ENCODE measurements around the gene OTOF. TPM values are rescaled to one million over a fixed set of nuclear protein-coding genes. Genes with fewer than 3 reads are reported as not detected.

The OTOF gene
- total and polyA plus RNA-seq, 2 donors (not counting 3 experiments of a cell fraction or from before 2014, with no cell fraction given): 0.06 to 0.22 TPM

- dilution Hi-C loops (cut with MboI; ENCODE audit: extremely low pct_ligation_motif_present, low sequenced_read_pairs) (no loop called here), intact Hi-C loops (cut with micrococcal nuclease) (loop anchor here (5.0 kb wide), 1 partner anchor 224 kb away; the partner anchor contains the start of genes HADHA and HADHB)
- no peaks in the 10 kb centered on the region for H3K4me1 ChIP-seq (ENCODE audit: control insufficient read depth, extremely low read depth, insufficient read depth, low read length)
- POLR2A ChIA-PET: no interaction called here
- H3K27ac ChIP-seq (ENCODE audit: insufficient read depth, low read depth, low read length): no peak overlapping the region
- no peaks in the 10 kb centered on the region for H3K27me3 ChIP-seq (ENCODE audit: control insufficient read depth in 2 of 2, insufficient read depth in 2 of 2, low read length in 2 of 2)
- no peak overlapping the region for H3K9ac ChIP-seq (replicated peaks; ENCODE audit: extremely low read depth, insufficient read depth, low read length)
- no TSS peak for BruUV-seq (replicated peaks)
- no peak for DNase-seq (ENCODE audit: low read depth, low spot score)
- no peaks in the 10 kb centered on the region for H4K20me1 ChIP-seq (replicated peaks; ENCODE audit: control insufficient read depth, extremely low read depth, insufficient read depth, low read length)
- H2AFZ ChIP-seq (ENCODE audit: low read depth, low read length): no peak overlapping the region
- no peak for TF ChIP-seq EZH2 (IDR thresholded peaks at IDR 0.05; ENCODE audit: borderline replicate concordance, low read depth, low read length, severe bottlenecking)
- TF ChIP-seq, protein P1, sequence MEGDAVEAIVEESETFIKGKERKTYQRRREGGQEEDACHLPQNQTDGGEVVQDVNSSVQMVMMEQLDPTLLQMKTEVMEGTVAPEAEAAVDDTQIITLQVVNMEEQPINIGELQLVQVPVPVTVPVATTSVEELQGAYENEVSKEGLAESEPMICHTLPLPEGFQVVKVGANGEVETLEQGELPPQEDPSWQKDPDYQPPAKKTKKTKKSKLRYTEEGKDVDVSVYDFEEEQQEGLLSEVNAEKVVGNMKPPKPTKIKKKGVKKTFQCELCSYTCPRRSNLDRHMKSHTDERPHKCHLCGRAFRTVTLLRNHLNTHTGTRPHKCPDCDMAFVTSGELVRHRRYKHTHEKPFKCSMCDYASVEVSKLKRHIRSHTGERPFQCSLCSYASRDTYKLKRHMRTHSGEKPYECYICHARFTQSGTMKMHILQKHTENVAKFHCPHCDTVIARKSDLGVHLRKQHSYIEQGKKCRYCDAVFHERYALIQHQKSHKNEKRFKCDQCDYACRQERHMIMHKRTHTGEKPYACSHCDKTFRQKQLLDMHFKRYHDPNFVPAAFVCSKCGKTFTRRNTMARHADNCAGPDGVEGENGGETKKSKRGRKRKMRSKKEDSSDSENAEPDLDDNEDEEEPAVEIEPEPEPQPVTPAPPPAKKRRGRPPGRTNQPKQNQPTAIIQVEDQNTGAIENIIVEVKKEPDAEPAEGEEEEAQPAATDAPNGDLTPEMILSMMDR (IDR thresholded peaks at IDR 0.05; ENCODE audit: extremely low read depth in 1 of 2, insufficient read depth in 1 of 2, low read depth in 1 of 2, low read length in 2 of 2): no peak
- no peak for TF ChIP-seq GATA2 (IDR thresholded peaks at IDR 0.05; ENCODE audit: insufficient read depth, insufficient read length, low read depth, low read length)
- TF ChIP-seq POLR2AphosphoS5 (IDR thresholded peaks at IDR 0.05; ENCODE audit: insufficient read depth, low read depth, low read length): no peak
- no peak for TF ChIP-seq FOS (IDR thresholded peaks at IDR 0.05; ENCODE audit: borderline replicate concordance, insufficient read depth, low read length)
- TF ChIP-seq POLR2A (IDR thresholded peaks at IDR 0.05; ENCODE audit: low read depth, low read length): no peak
- no peaks in the 10 kb centered on the region for H3K9me1 ChIP-seq (replicated peaks; ENCODE audit: control insufficient read depth, extremely low read depth, insufficient read depth, low read length)
- no peaks in the 10 kb centered on the region for H3K79me2 ChIP-seq (ENCODE audit: control insufficient read depth, insufficient read depth, low read length)
- CTCF ChIA-PET: interaction anchor here (1.0 to 1.7 kb wide), 5 partner anchors 10 to 475 kb away, joined by 3 to 5 read pairs (median 4); partner anchors contain the start of gene OTOF
- no peaks in the 10 kb centered on the region for H3K9me3 ChIP-seq (replicated peaks; ENCODE audit: control insufficient read depth, insufficient read depth, low read length)
- no peaks in the 10 kb centered on the region for H3K36me3 ChIP-seq (ENCODE audit: control insufficient read depth in 2 of 2, extremely low read depth in 1 of 2, insufficient read depth in 2 of 2, low read length in 2 of 2)
- FAIRE-seq: no peak
- no peak overlapping the region for H3K4me3 ChIP-seq (replicated peaks in 1 of 3; ENCODE audit: insufficient read depth in 1 of 3, low read depth in 1 of 3, low read length in 3 of 3)
- H3K4me2 ChIP-seq (ENCODE audit: insufficient read depth, low read length): no peak overlapping the region
Observed at GRCh38 chr2:26466662-26467310, 11.1 kb downstream of the OTOF start.

Data from endothelial cell of umbilical vein (primary cell).